ENCODE results near the gene ATP1A1.

Gene ATP1A1

GRCh38 chr1:116372651-116373430, at the start of gene ATP1A1:
ATP1A1 (plus strand) TSS chr1:116373244; CDS start chr1:116373512, 268 bp downstream.
- peak; percentile 64 for DNase-seq (ENCODE audit: low read depth in 2 of 2)

- no peak for DNase-seq (ENCODE audit: low read depth in 2 of 2)
Measured at GRCh38 chr1:116323491-116323890, 49.6 kb upstream of the ATP1A1 start.

- DNase-seq (ENCODE audit: low read depth in 2 of 2), result no peak
Measured at GRCh38 chr1:116324411-116324810, 48.6 kb upstream of the ATP1A1 start.

- no peak for DNase-seq (ENCODE audit: low read depth in 2 of 2)
Measured at GRCh38 chr1:116325104-116325503, 47.9 kb upstream of the ATP1A1 start.

- no peak for DNase-seq (ENCODE audit: low read depth in 2 of 2)
Measured at GRCh38 chr1:116325922-116326321, 47.1 kb upstream of the ATP1A1 start.

- no peak for DNase-seq (ENCODE audit: low read depth in 2 of 2)
Measured at GRCh38 chr1:116326486-116326885, 46.6 kb upstream of the ATP1A1 start.

- DNase-seq (ENCODE audit: low read depth in 2 of 2), result no peak
Measured at GRCh38 chr1:116328671-116329070, 44.4 kb upstream of the ATP1A1 start.

GRCh38 chr1:116329524-116330341, 43.3 kb upstream of the ATP1A1 start:
- DNase-seq (ENCODE audit: low read depth in 2 of 2), result no peak

GRCh38 chr1:116330342-116330652, 42.7 kb upstream of the ATP1A1 start:
- DNase-seq (ENCODE audit: low read depth in 2 of 2), result no peak

- no peak for DNase-seq (ENCODE audit: low read depth in 2 of 2)
Measured at GRCh38 chr1:116330846-116331245, 42.2 kb upstream of the ATP1A1 start.

GRCh38 chr1:116331523-116331922, 41.5 kb upstream of the ATP1A1 start:
- DNase-seq (ENCODE audit: low read depth in 2 of 2), result no peak

- no peak for DNase-seq (ENCODE audit: low read depth in 2 of 2)
Measured at GRCh38 chr1:116332451-116332850, 40.6 kb upstream of the ATP1A1 start.

- DNase-seq (ENCODE audit: low read depth in 2 of 2), result no peak
Measured at GRCh38 chr1:116333171-116334014, 39.7 kb upstream of the ATP1A1 start.

GRCh38 chr1:116334015-116334547, 39.0 kb upstream of the ATP1A1 start:
- DNase-seq (ENCODE audit: low read depth in 2 of 2), result no peak

- no peak for DNase-seq (ENCODE audit: low read depth in 2 of 2)
Measured at GRCh38 chr1:116334868-116335635, 38.0 kb upstream of the ATP1A1 start.

GRCh38 chr1:116335850-116336624, 37.0 kb upstream of the ATP1A1 start:
- DNase-seq (ENCODE audit: low read depth in 2 of 2), result no peak

GRCh38 chr1:116337398-116337797, 35.6 kb upstream of the ATP1A1 start:
- no peak for DNase-seq (ENCODE audit: low read depth in 2 of 2)

- no peak for DNase-seq (ENCODE audit: low read depth in 2 of 2)
Measured at GRCh38 chr1:116338400-116338799, 34.6 kb upstream of the ATP1A1 start.

GRCh38 chr1:116340506-116341231, 32.4 kb upstream of the ATP1A1 start:
- no peak for DNase-seq (ENCODE audit: low read depth in 2 of 2)

- DNase-seq (ENCODE audit: low read depth in 2 of 2), result no peak
Measured at GRCh38 chr1:116343019-116343418, 30.0 kb upstream of the ATP1A1 start.

Data from fibroblast of skin of left biceps (primary cell).